Measurements from ENCODE around the gene RRAGB. TPM values are rescaled to one million over a fixed set of nuclear protein-coding genes. Genes with fewer than 3 reads are reported as not detected.
"Not testable (repeated sequence)": the region's sequence is repeated elsewhere in the genome, so short reads cannot be mapped to it uniquely, and the experiment has no call there.

Gene RRAGB
- total RNA-seq, 2 experiments from 2014 or later: 9.6 to 11.9 TPM

DNA sequence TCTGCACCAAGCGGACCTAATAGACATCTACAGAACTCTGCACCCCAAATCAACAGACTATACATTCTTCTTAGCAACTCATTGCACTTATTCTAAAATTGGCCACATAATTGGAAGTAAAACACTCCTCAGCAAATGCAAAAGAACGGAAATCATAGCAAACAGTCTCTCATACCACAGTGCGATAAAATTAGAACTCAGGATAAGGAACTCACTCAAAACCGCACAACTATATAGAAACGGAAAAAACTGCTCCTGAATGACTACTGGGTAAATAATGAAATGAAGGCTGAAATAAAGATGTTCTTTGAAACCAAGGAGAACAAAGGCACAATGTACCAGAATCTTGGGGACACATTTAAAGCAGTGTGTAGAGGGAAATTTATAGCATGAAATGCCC, 12.5 kb upstream of the RRAGB start:
- H3K9me3 ChIP-seq (ENCODE audit: low read length); BruUV-seq (replicated peaks); intact Hi-C loops (cut with micrococcal nuclease; ENCODE audit: unreplicated experiment); H3K4me3 ChIP-seq (ENCODE audit: low read depth, low read length, poor library complexity, severe bottlenecking); POLR2A ChIA-PET; H4K20me1 ChIP-seq (ENCODE audit: insufficient read depth, low read length); H3K4me1 ChIP-seq (ENCODE audit: insufficient read depth, low read length, poor library complexity, severe bottlenecking); H3K27ac ChIP-seq (ENCODE audit: low read depth, low read length, poor library complexity, severe bottlenecking); H3K4me2 ChIP-seq (ENCODE audit: low read length); H2AFZ ChIP-seq (ENCODE audit: low read length); H3K36me3 ChIP-seq (ENCODE audit: insufficient read depth, low read length); DNase-seq (ENCODE audit: low spot score); CTCF ChIA-PET (ENCODE audit: unreplicated experiment); H3K9me2 ChIP-seq (ENCODE audit: insufficient read depth, low read length); H3K79me2 ChIP-seq (ENCODE audit: insufficient read depth, low read depth, low read length): not testable (repeated sequence)

DNA sequence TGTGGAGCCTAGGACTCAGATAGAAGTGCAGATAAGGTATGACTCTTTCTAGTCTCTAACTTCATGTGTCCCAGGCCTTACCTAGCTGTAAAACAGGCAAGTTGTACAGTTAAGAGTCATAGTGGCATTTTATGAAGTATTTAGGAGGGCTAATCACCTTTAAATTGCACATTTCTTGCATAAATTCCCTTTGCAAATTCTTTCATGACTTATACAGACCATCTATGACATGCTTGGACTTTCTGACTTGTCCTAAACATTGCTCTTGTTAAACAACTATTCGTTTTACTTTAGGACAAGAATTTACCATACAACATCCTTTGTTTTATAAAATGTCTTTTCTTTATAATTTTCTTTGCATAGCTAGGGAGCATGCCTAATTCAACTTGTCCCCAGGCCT, 7.8 kb upstream of the RRAGB start:
- H3K36me3 ChIP-seq (ENCODE audit: insufficient read depth, low read length): no peaks in the 10 kb centered on the region
- TF ChIP-seq EZH2phosphoT487 (IDR thresholded peaks at IDR 0.05; ENCODE audit: borderline replicate concordance, low read depth, low read length) (no peak), CTCF (conservative IDR thresholded peaks at IDR 0.05; ENCODE audit: low read length) (no peak)
- BruUV-seq (replicated peaks): no TSS peak
- no peak overlapping the region for H3K27ac ChIP-seq (ENCODE audit: low read depth, low read length, poor library complexity, severe bottlenecking)
- H3K9me2 ChIP-seq (ENCODE audit: insufficient read depth, low read length): no peaks in the 10 kb centered on the region
- DNase-seq (ENCODE audit: low spot score): peak; percentile 45
- H4K20me1 ChIP-seq (ENCODE audit: insufficient read depth, low read length): no peaks in the 10 kb centered on the region
- intact Hi-C loops (cut with micrococcal nuclease; ENCODE audit: unreplicated experiment): loop anchor here (10.0 kb wide), 1 partner anchor 855 kb away; the partner anchor contains the start of gene UBQLN2
- ChIA-PET POLR2A (no interaction called here), CTCF (ENCODE audit: unreplicated experiment) (no interaction called here)
- H3K9me3 ChIP-seq (ENCODE audit: low read length): no peaks in the 10 kb centered on the region
- H3K79me2 ChIP-seq (ENCODE audit: insufficient read depth, low read depth, low read length): no peaks in the 10 kb centered on the region
- no peak overlapping the region for H3K4me3 ChIP-seq (ENCODE audit: low read depth, low read length, poor library complexity, severe bottlenecking)
- H3K4me2 ChIP-seq (ENCODE audit: low read length): no peak overlapping the region
- H2AFZ ChIP-seq (ENCODE audit: low read length): no peak overlapping the region
- H3K4me1 ChIP-seq (ENCODE audit: insufficient read depth, low read length, poor library complexity, severe bottlenecking): no peaks in the 10 kb centered on the region

- Histone ChIP-seq H3K9me3 (ENCODE audit: low read length) (no peaks in the 10 kb centered on the region), H3K27ac (ENCODE audit: low read depth, low read length, poor library complexity, severe bottlenecking) (no peak overlapping the region), H3K79me2 (ENCODE audit: insufficient read depth, low read depth, low read length) (no peaks in the 10 kb centered on the region), H4K20me1 (ENCODE audit: insufficient read depth, low read length) (no peaks in the 10 kb centered on the region), H3K4me2 (ENCODE audit: low read length) (no peak overlapping the region), H3K4me3 (ENCODE audit: low read depth, low read length, poor library complexity, severe bottlenecking) (no peak overlapping the region), H2AFZ (ENCODE audit: low read length) (no peak overlapping the region), H3K9me2 (ENCODE audit: insufficient read depth, low read length) (no peaks in the 10 kb centered on the region), H3K36me3 (ENCODE audit: insufficient read depth, low read length) (no peaks in the 10 kb centered on the region), H3K4me1 (ENCODE audit: insufficient read depth, low read length, poor library complexity, severe bottlenecking) (no peaks in the 10 kb centered on the region)
- TF ChIP-seq EZH2phosphoT487 (IDR thresholded peaks at IDR 0.05; ENCODE audit: borderline replicate concordance, low read depth, low read length) (no peak), CTCF (conservative IDR thresholded peaks at IDR 0.05; ENCODE audit: low read length) (no peak)
- no peak for DNase-seq (ENCODE audit: low spot score)
- POLR2A ChIA-PET: no interaction called here
- intact Hi-C loops (cut with micrococcal nuclease; ENCODE audit: unreplicated experiment): loop anchor here (10.0 kb wide), 1 partner anchor 854 kb away; the partner anchor contains the start of gene UBQLN2
- CTCF ChIA-PET (ENCODE audit: unreplicated experiment): no interaction called here
- no TSS peak for BruUV-seq (replicated peaks)
Observed at GRCh38 chrX:55710701-55711100, 6.8 kb upstream of the RRAGB start.
